Activated CD4-positive, alpha-beta T cell treated with anti-CD3 and anti-CD28 coated beads for 1 hour (primary cell): ENCODE data around the gene POU2AF3.
"Not testable (repeated sequence)": the region's sequence is repeated elsewhere in the genome, so short reads cannot be mapped to it uniquely, and the experiment has no call there.

Experiments
- DNase-seq: peaks from one replicate; pipeline ENCODE4 v3.0.0-alpha.2; 2020

POU2AF3 gene, protein sequence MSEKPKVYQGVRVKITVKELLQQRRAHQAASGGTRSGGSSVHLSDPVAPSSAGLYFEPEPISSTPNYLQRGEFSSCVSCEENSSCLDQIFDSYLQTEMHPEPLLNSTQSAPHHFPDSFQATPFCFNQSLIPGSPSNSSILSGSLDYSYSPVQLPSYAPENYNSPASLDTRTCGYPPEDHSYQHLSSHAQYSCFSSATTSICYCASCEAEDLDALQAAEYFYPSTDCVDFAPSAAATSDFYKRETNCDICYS

DNA sequence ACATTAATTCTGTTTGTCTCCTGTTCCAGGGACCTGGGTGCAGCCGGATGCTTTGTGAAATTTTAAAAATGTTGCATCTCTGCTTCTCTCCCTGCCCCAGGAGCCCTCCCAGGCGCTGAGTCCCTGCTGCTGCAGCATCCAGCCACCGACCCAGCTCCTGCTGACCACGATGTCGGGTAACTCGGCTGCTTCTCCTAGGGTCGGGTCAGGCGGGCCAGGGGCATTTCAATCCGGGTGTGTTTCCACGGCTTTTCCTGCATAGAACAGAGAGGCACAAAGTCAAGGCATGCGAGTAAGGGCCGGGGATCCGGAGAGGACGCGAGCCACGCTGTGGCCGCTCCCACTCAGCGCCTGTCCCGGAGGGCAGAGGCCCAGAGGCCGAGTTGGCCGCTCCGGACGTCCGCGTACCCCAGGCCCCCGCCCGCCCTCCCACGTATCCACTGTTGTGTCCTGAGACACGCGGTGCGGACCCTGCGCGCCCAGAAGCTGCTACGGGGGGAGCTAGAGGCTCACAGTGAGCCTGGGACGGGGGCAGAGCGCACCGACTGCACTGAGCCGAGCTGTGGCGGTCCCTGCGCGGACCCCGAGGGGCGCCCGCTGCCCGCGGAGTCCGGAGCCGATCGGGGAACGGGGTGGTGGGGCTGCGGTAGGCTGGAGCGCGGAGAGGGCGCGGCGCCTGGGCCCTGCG is at the start of gene POU2AF3:
Gene POU2AF3, plus strand, starts transcription at position 134 of the 688 bp plus-strand sequence. Its CDS starts 36 bp downstream, at position 170.
- no peak for DNase-seq

DNA sequence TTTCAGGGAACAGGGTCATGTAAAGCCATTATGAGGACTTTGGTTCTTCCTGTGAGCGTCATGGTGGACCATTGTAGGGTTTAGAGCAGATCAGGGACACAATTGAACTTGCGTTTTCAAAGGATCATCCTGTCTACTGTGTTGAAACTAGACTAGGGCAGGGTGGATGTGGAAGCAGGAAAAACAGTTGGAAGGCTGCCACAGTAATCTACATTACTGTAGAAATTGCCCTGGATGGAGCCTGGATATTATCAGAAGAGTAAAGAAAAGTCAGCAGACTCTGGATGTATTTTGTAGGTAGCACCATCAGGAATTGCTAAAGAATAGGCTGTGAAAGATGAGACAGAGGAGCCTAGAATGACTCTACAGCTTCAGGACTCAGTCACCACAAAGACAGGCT is 47.4 kb upstream of the POU2AF3 start:
- DNase-seq, result no peak

DNA sequence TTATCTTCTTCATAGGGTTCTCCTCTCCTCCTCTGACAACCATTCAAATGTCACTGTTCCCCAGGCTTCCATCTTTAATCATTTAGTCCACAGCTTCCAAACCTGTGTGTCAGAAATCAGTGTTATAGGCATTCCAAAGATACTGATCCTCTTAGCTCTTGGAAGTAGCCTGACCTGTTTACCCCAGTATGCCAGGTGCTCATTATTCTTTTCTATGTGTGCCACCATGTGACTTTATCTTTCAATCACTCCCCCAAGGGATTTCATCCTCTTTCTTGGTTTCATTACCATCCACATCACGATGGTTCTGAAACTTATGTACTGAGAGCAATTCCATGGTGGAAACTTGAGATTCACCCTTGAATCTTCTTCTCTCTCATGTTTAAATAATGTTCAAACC is 45.2 kb upstream of the POU2AF3 start:
- no peak for DNase-seq

DNA sequence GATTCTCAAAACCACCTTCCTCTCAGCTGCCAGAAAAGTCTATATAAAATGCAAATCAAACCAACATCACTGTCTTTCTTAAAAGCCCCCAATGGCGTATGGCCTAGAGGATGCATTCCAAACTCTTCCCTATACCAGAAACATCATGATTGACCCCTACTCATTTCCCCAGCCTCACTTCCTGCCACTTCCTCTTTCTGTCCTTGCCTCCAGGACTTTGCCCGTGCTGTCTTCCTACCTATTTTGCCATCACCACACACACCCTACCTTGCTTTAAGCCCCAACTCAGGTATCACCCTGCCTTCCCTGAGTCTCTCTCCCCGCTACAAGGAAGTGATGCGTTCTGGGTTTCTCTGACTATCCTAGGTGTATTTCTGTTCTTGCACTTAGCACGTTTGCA is 44.7 kb upstream of the POU2AF3 start:
- DNase-seq, result no peak

DNA sequence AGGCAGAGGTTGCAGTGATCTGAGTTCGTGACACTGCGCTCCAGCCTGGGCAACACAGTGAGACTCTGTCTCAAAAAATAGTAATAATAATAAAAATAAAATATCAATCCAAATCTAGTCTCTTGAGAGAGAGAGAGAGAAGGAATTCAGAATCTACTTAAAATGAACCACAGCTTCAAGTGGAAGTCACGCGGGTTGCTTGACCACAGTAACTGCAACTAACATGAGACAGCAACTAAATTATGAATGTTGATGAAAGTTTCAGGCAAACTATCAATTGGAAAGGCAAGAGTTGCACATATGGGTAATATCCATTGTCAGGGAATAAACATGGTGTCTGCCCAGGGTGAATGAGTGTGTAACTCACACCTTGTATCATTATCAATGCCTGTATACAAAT is 40.3 kb upstream of the POU2AF3 start:
- no peak for DNase-seq

DNA sequence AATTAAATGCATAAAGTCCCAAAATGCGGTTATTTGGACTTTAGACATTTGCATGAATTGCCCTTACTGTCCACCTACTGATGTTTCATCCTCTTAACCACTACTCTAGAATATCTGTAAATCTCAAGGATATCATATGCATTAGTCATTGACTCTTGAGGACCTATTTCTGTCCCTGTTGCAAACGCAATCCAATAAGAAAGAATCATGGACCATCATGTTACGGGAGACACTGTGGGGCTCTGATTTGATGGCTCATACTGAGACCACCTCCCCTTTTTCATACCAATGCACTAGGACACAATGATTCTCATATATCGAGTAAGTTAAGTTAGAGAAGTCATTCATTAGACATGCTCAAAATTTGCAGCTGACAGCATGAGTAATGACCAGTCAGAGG is 38.5 kb upstream of the POU2AF3 start:
- no peak for DNase-seq

DNA sequence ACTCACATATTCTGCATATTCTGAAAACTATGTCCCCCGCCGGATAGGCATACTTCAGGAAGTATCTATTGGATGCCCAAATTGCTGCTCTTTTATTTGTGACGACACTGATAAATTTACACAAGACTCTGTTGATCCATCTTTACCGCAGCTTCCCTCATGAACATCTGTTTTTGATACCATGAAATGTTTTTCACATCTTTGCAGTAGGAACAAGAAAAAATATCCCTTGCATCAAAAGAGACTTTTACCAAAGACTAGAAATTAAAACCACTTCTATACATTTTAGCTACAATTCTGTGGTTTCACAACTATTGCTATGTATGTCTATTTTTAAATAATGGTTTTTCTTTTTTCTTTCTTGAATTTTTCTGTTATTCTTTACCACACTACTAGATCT is 37.5 kb upstream of the POU2AF3 start:
- no peak for DNase-seq

DNA sequence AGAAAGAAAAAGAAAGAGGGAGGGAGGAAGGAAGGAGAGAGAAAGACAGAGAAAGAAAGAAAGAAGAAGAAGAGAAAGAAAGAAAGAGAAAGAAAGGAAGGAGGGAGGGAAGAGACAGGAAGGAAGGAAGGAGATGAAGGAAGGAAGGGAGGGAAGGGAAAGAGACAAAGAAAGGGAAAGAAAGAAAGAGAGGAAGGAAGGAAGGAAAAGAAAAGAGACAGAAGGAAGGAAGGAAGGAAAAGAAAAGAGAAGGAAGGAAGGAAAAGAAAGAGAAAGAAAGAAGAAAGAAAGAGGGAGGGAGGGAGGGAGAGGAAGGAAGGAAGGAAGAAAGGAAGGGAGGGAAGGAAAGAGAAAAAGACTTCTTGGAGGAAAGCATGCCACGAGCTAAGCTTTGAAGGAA is 33.7 kb upstream of the POU2AF3 start:
- no peak for DNase-seq

DNA sequence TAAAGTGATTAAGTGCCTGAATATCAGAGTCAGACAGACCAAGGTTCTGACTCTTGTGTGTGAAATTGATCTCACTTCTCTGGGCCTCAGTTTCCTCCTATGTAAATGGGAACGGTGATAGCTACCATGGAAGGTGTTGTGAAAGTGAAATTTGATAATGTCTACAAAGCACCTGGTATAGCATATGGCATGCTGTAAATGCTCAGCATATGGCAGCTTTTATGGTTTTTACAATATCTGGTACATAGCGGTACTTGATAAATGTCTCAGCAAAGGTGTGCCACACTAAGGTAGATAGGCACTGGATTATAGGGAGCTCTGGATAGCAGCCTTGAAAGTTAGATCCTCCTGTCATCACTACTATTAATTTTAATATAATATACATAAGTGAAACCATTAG is 32.9 kb upstream of the POU2AF3 start:
- no peak for DNase-seq

DNA sequence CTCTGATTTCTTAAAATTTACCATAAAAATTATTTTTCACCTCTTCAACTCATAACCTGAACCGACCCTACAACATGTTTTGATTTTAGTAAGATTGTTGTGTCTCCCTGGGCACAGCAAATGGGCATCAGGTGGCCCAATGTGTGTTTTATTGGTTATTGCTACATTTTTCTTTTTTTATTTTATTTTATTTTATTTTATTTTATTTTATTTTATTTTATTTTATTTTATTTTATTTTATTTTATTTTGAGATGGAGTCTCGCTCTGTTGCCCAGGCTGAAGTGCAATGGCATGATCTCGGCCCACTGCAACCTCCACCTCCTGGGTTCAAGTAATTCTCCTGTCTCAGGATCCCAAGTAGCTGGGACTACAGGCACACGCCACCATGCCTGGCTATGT is 30.0 kb upstream of the POU2AF3 start:
- not testable (repeated sequence) for DNase-seq

DNA sequence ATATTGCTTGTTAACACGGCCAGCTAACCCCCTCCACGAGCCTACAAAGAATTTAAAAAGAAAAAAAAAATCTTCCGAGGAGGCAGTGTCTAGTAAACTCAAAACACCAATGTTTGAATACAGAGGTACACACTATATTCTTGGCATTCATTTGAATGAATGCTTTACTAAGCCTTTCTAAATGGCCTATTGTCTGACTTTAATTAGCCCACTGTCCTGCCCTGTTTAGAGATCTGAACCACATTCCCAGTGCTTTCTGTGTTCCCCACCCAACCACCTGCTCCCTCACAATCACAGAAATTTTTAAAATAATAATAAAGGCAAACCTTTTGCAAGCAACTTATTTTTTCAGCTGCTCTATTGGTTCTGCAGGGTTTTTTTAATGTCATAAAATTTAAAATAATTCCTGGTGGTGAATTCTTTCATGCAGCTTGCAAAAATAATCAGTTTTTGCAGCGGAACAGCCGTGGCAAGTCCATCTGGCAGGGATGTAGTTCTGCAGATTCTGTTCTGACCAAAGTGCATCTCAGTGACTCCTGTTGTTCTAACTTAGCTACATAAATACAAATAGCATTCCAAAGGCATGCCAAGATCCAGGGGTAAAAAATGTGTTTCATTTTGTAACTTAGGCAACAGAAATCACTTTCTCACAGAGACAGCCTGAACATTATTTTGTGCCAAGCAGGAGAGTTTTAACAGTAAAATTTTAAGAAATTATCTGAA is 29.0 kb upstream of the POU2AF3 start:
- no peak for DNase-seq

DNA sequence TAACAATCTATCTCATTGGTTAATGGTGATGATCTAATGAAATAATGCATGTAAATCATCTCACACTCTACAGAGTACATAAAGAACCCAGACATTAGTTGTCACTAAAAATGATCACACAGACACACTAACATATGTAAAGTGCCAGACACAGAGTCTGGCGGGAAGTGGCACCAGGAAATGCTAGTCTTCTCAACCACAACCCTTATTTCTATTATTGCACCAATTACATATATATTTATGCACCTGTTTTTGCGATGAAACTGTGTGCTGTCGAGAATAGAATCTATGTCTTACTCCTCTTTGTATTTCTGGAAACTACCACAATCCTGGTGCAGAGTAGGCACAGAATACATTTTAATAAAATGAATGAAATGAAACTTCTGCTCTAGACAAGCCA is 25.9 kb upstream of the POU2AF3 start:
- DNase-seq, result no peak

DNA sequence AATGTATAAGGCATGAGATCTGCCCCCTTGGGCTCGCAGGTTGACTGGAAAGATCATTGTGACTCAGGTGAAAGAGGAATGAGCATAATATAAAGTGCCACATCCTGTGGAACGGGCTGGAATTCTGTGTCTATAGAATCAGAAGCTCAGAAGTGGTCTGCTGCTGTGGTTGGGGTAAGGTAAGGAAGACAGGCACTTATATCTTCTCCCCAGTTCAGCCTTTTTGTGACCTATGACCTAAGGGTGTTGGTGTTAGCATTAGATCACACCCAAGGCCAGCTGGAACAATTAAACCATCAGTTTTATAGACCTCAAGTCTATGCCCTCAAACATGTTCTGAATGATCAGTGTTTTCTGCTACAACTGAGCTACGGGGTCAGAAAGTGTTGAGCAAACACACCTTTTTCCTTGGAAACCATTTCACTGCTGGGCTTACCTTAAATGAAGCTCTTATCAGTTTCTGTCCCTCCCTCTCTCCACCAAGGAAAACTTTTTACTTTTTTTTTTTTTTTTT is 15.7 kb upstream of the POU2AF3 start:
- DNase-seq, result no peak

DNA sequence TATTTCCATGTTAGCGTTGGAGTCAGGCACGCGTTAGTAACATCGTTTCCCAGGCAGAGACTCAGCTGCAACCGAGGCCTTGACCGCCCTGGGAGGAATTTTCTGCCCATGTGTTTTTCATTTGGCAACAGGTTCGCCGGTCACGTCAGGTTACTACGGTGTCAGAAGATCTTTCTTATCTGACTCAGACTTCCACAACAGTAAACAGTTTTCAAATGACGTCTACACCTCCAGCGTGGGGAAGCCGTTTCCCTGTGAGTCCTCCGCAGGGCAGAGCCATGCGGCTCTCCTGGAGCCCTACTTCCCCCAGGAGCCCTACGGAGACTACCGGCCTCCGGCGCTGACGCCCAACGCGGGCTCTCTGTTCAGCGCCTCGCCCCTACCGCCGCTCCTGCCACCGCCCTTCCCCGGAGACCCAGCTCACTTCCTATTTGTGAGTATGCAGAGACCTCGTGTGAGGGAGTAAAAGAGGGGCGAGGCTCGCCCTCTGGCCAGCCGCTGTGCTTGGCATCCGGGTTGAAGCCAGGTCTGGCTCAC is 14.3 kb upstream of the POU2AF3 start:
- DNase-seq, result no peak

DNA sequence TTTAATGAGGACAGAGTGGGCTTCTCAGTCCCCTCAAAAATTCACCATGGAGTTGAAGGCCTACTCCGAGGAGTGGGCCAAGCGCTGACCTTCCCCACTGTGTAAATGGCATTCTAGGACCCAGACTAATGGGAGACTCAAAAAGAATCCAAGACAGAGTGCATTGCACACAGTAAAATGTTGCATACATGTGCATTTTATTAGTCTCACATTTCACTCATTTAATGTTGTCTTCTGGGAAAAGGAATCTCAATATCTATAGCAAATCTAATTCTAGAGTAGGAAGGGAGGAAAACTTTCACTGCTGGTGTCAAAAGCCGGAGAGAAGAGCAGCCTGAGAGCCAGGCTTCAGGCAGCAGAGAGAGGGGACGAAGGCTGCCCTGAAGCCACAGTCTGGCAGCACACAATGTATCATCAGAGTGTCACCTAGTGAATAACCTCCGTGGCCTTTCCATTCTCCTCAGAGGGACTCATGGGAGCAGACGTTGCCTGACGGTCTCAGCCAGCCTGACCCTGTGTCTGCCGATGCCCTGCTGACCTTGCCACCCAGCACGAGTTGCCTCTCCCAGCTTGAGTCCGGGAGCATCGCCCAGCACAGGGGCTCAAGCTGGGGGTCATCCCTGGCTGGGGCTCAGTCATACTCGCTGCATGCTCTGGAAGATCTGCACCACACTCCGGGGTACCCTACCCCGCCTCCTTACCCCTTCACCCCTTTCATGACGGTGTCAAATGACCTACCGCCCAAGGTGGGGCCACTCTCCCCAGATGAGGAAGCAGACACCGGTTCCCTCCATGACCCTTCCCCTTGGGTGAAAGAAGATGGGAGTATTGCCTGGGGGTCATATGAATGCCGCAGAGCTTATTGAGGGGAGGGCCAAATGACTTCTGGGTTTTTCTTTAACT is 12.9 kb upstream of the POU2AF3 start:
- DNase-seq, result no peak

DNA sequence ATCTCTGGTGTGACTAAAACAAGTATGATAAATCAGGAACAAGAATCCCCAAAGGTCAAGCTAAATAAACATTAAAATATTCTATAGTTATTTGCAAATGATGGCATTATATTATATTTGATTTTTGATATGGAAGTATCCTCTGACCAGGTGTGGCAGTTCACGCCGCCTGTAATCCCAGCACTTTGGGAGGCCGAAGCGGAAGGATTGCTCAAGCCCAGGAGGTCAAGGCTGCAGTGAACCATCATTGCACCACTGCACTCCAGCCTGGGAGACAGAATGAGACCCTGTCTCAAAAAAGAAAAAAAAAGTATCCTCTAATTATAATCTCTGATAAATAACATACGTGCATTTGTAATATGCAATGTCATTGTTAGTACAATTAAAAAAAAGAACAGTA is 6.6 kb upstream of the POU2AF3 start:
- no peak for DNase-seq

DNA sequence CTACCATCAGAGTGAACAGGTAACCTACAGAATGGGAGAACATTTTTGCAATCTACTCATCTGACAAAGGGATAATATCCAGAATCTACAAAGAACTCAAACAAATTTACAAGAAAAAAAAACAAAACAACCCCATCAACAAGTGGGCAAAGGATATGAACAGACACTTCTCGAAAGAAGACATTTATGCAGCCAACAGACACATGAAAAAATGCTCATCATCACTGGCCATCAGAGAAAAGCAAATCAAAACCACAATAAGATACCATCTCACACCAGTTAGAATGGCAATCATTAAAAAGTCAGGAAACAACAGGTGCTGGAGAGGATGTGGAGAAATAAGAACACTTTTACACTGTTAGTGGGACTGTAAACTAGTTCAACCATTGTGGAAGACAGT is 5.9 kb upstream of the POU2AF3 start:
- DNase-seq, result not testable (repeated sequence)

DNA sequence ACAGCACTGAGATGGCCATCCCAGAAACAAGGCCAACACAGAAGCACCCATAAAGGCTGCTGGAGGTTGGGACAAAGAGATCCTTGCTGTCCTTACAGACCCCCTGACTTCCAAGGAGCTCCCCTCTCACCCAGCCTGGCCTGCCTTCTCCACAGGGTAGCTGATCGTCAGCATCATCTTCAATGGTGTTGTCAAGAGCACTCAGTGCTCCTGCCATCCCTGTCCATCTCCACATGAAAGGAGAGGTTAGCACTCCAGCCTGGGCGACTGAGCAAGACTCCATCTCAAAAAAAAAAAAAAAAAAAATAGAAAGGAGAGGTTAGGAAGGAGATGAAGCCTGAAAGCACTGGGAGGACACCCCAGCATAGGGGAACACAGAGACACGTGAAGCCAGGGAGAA is 2.1 kb upstream of the POU2AF3 start:
- no peak for DNase-seq

DNA sequence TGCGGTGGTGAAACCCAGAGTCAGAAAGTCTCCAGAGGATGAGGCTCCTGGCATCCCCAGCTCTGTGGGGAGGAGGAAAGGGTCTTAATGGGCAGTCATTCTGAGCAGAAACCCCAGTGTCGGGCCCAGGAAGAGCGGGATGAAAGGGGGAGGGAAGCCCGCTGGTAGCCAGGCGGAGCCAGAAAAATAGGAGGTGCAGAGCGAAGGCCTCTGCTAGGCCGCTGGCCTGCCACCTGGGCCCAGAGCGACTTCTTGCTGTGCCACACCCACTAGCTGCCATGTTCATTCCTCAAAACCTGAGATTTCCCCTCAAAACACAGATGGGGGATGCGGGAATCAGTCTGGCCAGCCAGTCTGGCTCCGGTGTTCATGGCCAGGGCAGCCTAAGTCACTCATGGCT is 650 bp upstream of the POU2AF3 start:
- DNase-seq, result no peak

DNA sequence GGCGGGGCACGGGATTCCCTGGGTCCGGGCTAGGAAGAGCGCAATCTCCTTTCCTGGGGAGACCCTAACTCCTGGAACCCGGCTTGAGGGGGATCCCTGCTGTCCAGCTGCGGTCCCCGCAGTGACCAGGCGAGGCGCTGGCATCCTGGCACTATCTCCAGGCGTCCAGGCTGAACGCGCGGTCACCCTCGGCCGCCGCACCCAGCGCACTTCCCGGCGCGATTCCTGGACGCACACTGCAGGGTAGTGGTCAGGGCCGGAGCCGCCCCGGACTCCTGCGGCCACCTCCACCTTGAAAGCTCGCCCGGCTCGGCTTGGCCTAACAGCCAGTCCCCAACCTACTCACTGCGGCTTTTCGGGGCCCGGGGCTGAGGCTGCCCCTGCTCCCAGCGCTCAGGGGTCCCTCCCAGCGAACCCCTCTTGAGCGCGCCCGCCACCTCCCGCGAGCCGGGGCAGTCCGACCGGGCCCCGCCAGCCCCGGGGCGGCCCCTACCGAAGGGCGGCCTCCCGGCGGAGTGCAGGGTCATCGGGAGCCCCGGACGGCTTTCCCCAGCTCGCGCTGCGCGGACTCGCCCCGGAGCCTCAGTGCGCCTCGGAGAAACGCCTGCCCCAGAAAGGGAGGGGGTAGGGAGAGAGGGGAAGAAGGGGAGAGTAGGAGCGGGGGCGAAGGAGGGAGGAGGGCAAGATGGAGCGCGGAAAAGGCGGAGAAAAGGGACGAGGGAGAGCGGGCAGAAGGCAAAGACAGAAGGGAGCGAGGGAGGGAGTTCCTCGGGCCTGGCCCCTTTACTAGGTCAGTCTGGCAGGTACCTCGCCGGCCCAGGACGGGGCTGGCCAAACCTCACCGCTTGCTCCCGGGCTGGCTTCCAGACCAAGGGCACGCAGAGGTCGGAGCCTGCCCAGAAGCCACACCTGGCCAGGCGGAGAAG is 1.0 kb downstream of the POU2AF3 start:
- no peak for DNase-seq

DNA sequence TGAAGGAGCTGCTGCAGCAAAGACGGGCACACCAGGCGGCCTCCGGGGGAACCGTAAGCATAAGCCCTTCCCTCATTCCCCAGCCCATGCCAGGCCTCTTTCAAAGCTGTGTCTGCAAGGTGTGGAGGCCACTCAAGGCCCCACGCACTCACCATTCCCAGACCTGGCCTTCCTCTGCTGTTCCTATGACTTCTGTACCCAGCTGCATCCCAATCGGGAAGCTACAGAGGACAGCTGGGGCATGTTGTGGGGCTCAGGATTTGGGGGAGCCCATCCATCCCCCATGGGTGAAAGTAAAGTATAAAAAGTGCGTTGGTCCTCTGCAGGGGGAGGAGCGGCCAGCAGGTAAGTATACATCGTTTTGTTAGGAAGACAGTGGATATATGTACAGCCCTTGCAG is 2.2 kb downstream of the POU2AF3 start:
- DNase-seq, result no peak
